Coronary artery (tissue), 2 donors: ENCODE data around the gene BBLN.

Experiments used
- DNase-seq: peaks from one replicate; pipeline ENCODE4 v3.0.0-alpha.2; 2017; ENCODE audit warnings: low spot score
- H3K27ac ChIP-seq, 2 donors: fragments of 200-600 bp; sonication (generic); one replicate each; pipeline ENCODE4 v1.5.1; 2016 to 2019
- H3K4me3 ChIP-seq: fragments of 200-600 bp; sonication (generic); 2 replicates; pipeline ENCODE4 v1.5.1; 2016; ENCODE audit warnings: mild to moderate bottlenecking, moderate library complexity
- CTCF ChIP-seq: fragments of 200-600 bp; sonication (generic); IDR thresholded peaks from one replicate; pipeline ENCODE4 v1.5.1; 2019; ENCODE audit warnings: antibody characterized with exemption

Gene BBLN

DNA sequence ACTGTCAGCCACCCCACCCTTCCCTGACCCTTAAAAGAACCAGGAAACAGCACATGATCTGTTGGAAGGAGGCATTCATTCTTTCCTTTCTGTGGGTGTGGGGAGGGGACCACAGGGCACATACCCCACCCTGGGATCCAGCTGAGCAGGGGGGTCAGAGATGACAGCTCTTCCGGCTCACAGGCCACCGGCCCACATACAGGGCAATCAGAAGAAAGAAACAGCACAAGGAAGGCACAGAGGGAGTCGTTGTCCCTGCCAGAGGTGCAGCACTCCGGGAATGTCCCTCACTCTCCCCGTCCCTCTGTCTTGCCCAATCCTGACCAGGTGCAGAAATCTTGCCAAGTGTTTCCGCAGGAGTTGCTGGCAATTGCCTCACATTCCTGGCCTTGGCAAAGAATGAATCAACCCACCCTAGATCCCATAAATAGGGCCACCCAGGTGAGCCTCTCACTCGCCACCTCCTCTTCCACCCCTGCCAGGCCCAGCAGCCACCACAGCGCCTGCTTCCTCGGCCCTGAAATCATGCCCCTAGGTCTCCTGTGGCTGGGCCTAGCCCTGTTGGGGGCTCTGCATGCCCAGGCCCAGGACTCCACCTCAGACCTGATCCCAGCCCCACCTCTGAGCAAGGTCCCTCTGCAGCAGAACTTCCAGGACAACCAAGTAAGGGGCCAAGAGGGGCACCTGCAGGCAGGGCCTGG, 10.9 kb upstream of the BBLN start, which contains the start of gene LCN2:
Gene LCN2, plus strand, starts transcription at position 453 of the 701 bp plus-strand sequence. Its CDS starts 73 bp downstream, at position 526.
- Histone ChIP-seq H3K27ac (no peak within 1 kb of the TSS), H3K4me3 (no peak within 1 kb of the TSS)
- TF ChIP-seq CTCF = no peak
- no peak for DNase-seq

GRCh38 chr9:128149951-128150593, 10.0 kb upstream of the BBLN start:
- Histone ChIP-seq H3K4me3 (no peak overlapping the region), H3K27ac (no peak overlapping the region)
- no peak for TF ChIP-seq CTCF
- no peak for DNase-seq

DNA sequence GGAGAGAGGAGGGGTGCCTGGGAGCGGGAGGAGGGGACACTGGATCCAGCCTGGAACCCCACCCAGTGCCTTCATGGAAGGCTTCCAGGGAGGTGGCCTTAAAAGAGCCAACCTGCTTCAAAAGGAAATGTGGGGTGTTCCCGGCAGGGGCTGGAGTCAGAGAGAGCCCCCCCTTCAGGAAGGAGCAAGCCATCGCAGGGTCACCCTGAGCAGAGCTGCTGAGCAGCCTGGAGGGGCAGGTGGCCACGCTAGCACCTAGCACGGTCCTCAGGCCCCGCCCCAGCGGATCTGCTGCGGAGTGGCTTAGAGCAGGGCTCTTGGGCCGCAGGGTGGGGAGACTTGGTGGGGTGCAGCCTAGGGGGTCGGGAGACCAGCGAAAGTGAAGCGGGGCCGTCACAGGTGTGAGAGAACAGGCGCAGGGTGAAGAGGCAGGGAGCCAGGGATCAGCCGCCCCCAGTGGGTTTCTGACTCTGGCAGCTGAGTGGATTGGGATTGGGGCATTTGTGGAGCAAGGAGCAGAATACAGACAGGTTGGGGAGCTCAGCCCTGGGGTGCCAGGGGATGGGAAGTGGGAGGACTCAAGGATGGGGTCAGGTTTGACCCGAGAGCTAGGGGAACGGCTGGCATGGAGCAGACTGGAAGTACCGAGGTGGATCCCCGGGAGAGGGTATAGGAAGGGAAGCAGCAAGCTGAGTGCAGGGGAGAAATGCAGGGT, 9.3 kb upstream of the BBLN start:
- Histone ChIP-seq H3K4me3 (no peak overlapping the region), H3K27ac (no peak overlapping the region)
- no peak for TF ChIP-seq CTCF
- no peak for DNase-seq

DNA sequence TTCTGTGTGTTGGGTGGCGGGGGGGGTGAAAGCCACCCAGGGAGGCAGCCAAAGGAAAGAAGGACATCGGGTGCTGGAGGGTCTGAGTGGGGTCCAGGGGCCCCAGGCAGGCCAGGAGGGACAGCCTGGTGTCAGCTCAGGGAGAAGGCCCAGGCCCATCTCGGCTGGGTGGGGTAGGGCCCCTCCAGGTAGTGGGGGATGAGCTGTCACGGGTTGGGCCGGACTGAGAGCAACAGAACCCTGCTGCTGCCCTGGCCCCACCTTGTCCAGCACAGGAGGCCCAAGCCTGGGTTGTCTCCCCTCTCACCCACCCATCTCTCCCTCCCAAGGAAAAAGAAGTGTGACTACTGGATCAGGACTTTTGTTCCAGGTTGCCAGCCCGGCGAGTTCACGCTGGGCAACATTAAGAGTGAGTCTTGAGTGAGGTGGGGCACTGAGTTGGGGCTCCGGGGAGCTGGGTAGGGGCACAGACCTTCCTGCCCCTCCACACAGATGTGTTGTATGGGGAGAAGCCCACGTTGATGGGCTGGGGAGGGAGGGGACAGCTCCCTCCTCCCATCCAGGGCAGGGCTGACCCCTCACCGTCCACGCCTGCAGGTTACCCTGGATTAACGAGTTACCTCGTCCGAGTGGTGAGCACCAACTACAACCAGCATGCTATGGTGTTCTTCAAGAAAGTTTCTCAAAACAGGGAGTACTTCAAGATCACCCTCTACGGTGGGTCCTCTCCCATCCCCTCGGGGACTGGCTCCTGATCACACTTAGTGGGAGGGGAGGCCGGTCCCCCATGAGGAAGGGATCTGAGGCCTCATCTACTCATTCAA, 8.5 kb upstream of the BBLN start:
- no peak for TF ChIP-seq CTCF
- Histone ChIP-seq H3K27ac (no peak overlapping the region), H3K4me3 (no peak overlapping the region)
- DNase-seq = no peak

GRCh38 chr9:128152133-128153059, 7.7 kb upstream of the BBLN start:
- DNase-seq = no peak
- TF ChIP-seq CTCF = no peak
- Histone ChIP-seq H3K4me3 (no peak overlapping the region), H3K27ac (no peak overlapping the region)
